Activated effector memory CD4-positive, alpha-beta T cell treated with Interleukin-2 at 50 U/mL for 16 hours (primary cell): Measurements from ENCODE around the gene TBXA2R.
"Not testable (repeated sequence)": the region's sequence is repeated elsewhere in the genome, so short reads cannot be mapped to it uniquely, and the experiment has no call there.

ENCODE experiments used
- DNase-seq: peaks from one replicate; pipeline ENCODE4 v3.0.0-alpha.2; 2020

Gene TBXA2R

GRCh38 chr19:3606690-3607289 is at the start of gene TBXA2R:
TBXA2R (minus strand) TSS chr19:3606875; CDS start chr19:3600634, 6,241 bp downstream.
- DNase-seq = no peak

GRCh38 chr19:3656073-3656746 is 49.5 kb upstream of the TBXA2R start:
- no peak for DNase-seq

- no peak for DNase-seq
These were observed 48.9 kb upstream of the TBXA2R start for GRCh38 chr19:3655402-3656072.

GRCh38 chr19:3653865-3654513 is 47.3 kb upstream of the TBXA2R start:
- no peak for DNase-seq

- DNase-seq = no peak
These were observed 46.6 kb upstream of the TBXA2R start for GRCh38 chr19:3653081-3653795.

- no peak for DNase-seq
These were observed 45.7 kb upstream of the TBXA2R start for GRCh38 chr19:3652422-3652821.

- no peak for DNase-seq
These were observed 45.0 kb upstream of the TBXA2R start for GRCh38 chr19:3651684-3652083.

- no peak for DNase-seq
These were observed 43.2 kb upstream of the TBXA2R start for GRCh38 chr19:3649888-3650287.

GRCh38 chr19:3648037-3648905 is 41.6 kb upstream of the TBXA2R start:
- no peak for DNase-seq

- DNase-seq = not testable (repeated sequence)
These were observed 40.4 kb upstream of the TBXA2R start for GRCh38 chr19:3647102-3647501.

GRCh38 chr19:3646336-3647092 is 39.8 kb upstream of the TBXA2R start:
- no peak for DNase-seq

- no peak for DNase-seq
These were observed 39.1 kb upstream of the TBXA2R start for GRCh38 chr19:3645726-3646125.

- DNase-seq = no peak
These were observed 38.4 kb upstream of the TBXA2R start for GRCh38 chr19:3645067-3645396.

GRCh38 chr19:3644351-3645066 is 37.8 kb upstream of the TBXA2R start:
- no peak for DNase-seq

- DNase-seq = no peak
These were observed 37.1 kb upstream of the TBXA2R start for GRCh38 chr19:3643674-3644313.

- DNase-seq = no peak
These were observed 36.5 kb upstream of the TBXA2R start for GRCh38 chr19:3642987-3643673.

GRCh38 chr19:3642296-3642695 is 35.6 kb upstream of the TBXA2R start:
- no peak for DNase-seq

GRCh38 chr19:3641515-3642269 is 35.0 kb upstream of the TBXA2R start:
- no peak for DNase-seq

GRCh38 chr19:3639479-3639878 is 32.8 kb upstream of the TBXA2R start:
- DNase-seq = no peak
